ENCODE data around the gene SMIM12.
A peak's percentile ranks its signal among the peaks of the same experiment; 100 is the strongest.

SMIM12 gene

DNA sequence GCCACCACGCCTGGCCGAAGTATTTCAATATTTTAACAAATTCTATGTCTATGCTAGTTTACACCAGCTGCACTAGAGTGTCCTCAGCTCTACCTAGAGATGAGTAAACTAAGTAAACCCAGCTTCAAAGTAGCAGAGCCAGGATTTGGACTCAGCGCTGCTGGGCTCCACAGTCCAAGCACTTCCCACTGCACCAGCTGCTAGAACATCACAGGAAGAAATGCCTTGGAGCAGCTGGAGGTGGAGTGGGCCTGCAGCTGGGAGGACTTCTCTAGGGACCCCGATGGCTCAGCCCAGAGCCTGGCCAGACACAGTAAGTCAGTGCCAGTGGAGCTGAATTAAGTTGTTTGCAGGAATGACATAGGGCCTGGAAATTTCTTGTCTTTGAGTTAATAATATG lies 10.2 kb upstream of the SMIM12 start:
- no peak overlapping the region for H3K4me3 ChIP-seq (replicated peaks; ENCODE audit: low read depth, low read length)
- DNase-seq (ENCODE audit: extremely low read depth, low read depth), result no peak
- TF ChIP-seq, protein P1, sequence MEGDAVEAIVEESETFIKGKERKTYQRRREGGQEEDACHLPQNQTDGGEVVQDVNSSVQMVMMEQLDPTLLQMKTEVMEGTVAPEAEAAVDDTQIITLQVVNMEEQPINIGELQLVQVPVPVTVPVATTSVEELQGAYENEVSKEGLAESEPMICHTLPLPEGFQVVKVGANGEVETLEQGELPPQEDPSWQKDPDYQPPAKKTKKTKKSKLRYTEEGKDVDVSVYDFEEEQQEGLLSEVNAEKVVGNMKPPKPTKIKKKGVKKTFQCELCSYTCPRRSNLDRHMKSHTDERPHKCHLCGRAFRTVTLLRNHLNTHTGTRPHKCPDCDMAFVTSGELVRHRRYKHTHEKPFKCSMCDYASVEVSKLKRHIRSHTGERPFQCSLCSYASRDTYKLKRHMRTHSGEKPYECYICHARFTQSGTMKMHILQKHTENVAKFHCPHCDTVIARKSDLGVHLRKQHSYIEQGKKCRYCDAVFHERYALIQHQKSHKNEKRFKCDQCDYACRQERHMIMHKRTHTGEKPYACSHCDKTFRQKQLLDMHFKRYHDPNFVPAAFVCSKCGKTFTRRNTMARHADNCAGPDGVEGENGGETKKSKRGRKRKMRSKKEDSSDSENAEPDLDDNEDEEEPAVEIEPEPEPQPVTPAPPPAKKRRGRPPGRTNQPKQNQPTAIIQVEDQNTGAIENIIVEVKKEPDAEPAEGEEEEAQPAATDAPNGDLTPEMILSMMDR (IDR thresholded peaks at IDR 0.05; ENCODE audit: low read depth, low read length, missing control alignments), result no peak

DNA sequence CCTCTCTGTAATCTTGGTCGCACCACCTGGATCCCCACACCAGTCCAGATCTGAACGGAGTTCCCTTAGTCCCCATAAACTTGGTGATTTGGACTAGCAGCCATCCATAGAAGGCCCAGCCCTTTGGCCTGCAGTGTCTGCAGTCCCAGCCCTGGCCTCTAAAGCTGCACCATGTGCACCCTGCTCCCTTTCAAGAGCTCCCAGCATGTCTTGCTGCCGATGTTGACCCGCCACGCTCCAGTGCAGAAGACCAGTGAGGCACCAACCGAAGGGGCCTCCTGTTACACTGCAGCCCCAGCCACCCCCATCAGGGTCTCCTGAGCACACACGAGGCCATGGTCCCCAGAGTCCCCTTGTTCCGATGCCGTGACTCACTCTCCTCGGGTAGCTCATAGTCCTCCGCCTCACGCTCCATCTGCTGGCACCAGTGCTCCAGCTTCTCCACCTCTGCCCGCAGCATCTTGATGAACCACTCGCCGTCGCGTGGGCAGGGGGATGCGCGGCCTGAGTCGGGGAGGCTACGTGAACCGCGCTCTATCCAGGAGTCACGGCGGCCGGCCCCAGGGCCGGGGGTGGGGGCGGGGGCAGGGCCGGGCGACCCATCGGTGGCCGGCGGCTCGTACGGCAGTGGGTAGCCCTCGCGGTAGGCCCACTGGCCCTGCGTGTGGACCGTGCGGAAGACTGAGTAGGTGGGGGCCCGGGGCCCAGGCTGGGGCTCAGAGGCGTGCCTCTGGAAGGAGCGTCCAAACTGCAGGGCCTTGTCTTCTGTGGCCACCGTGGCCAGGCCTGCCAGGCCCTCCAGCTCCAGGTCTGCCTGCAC lies 8.9 kb upstream of the SMIM12 start:
- DNase-seq (ENCODE audit: extremely low read depth, low read depth), result no peak
- TF ChIP-seq, protein P1 (IDR thresholded peaks at IDR 0.05; ENCODE audit: low read depth, low read length, missing control alignments), result no peak

DNA sequence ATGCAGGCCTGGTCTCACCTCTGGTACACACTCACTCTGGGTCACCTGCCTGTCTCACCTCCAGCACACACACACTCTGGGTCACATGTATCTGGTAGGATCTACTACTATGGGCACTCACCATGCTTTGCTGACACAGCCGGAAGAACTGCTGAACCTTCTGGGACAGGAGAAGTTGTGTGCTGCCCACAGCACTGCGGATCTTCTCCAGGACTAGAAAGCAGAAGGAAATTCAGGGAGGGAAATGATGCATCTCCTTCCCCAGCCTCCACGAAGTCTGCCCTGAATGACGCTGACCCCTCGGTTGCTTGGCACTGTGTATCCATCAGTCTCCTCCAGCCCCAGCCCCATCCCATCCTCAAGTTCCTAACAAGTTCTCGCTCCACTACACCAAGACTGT lies 7.9 kb upstream of the SMIM12 start:
- DNase-seq (ENCODE audit: extremely low read depth, low read depth), result no peak

More for the DNA sequence above, 8.9 kb upstream of the SMIM12 start:
- H3K4me3 ChIP-seq (replicated peaks; ENCODE audit: low read depth, low read length), result no peak overlapping the region

DNA sequence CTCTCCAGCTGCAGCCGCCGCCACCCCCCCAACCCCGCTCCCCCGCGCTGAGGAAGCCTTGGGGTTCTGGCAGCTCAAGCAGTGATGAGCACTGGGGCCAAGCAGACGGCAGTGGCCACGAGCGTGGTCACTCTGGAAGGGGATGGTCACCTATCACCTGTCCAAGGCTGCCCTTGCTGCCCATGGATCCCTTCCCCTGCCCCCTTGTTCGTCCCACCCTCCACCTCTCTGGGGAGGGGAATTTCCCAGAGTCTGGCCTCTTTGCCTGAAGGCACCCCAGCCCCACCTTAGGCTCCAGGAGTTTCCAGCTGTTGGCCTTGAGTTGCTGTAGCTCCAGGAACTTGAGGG lies 7.2 kb upstream of the SMIM12 start:
- no peak for DNase-seq (ENCODE audit: extremely low read depth, low read depth)
- TF ChIP-seq, protein P1 (IDR thresholded peaks at IDR 0.05; ENCODE audit: low read depth, low read length, missing control alignments), result no peak
- H3K4me3 ChIP-seq (replicated peaks; ENCODE audit: low read depth, low read length), result no peak overlapping the region

More for the DNA sequence above, 7.9 kb upstream of the SMIM12 start:
- H3K4me3 ChIP-seq (replicated peaks; ENCODE audit: low read depth, low read length), result no peak overlapping the region
- TF ChIP-seq, protein P1 (IDR thresholded peaks at IDR 0.05; ENCODE audit: low read depth, low read length, missing control alignments), result no peak

DNA sequence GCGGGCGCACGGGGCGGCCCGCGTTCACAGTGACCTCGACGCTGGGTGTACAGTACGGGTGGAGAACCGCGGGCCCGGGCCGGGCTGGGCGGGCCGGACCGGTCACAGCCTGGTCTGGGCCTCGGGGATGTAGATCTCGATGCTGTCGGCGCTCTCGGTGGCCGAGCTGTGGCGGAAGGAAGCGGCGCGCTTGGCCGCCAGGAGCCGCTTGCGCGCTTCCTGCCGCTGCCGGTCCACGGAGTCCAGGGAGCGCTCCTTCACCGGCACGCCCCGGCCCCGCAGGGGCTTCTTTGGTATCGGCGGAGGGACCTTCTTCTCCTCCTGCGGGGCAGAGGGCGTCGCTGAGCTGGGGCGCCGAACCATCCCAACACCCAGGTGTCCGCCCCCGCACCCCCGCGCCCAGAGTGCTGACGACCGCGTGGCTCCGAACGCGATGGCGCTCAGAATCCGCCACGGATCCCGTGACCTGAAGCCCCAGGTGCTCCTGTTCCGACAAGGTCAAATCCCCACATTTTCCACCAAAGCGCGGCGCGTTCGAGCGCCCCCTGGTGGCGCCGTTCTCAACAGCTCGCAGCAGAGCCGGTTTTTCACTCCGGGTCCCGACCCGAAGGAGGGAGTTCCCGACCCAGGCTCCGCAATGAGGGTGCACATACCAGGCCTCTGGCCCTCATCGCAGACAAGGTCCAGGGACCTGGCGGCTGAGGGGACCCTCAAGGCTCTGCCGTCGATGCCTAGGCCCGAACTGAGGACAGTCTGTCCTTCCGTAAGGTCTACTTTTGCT lies 6.6 kb upstream of the SMIM12 start:
- H3K4me3 ChIP-seq (replicated peaks; ENCODE audit: low read depth, low read length), result peak overlapping the region; percentile 52
- TF ChIP-seq, protein P1 (IDR thresholded peaks at IDR 0.05; ENCODE audit: low read depth, low read length, missing control alignments), result peak; percentile 94
- DNase-seq (ENCODE audit: extremely low read depth, low read depth), result peak; percentile 42

DNA sequence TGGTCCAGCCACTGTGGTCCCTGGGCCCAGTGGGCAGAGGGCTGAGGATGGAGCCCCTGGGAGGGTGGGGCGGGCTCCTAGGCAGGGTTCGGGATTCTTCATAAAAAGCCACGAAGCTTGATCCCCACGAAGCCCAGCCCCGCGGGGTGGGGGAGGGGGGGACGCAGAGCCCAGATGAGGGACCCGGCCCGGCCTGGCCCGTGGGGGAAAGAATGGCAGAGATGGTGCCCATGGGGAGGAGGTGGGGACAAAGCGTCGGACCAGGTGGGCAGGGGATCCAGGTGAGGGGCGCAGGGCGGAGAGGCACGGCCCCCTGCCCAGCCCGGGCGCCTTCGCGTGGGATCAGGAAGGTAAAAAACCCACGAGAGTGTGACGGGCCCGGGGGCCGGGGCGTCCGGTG lies 6.0 kb upstream of the SMIM12 start:
- no peak for DNase-seq (ENCODE audit: extremely low read depth, low read depth)
- H3K4me3 ChIP-seq (replicated peaks; ENCODE audit: low read depth, low read length), result peak overlapping the region; percentile 52
- TF ChIP-seq, protein P1 (IDR thresholded peaks at IDR 0.05; ENCODE audit: low read depth, low read length, missing control alignments), result no peak

All from HFF-Myc (cell line).